K562 (cell line): ENCODE data around the gene ART4. TPM values are rescaled to one million over a fixed set of nuclear protein-coding genes. Genes with fewer than 3 reads are reported as not detected.

Experiments used
- BRF1 ChIP-seq: IDR thresholded peaks from 3 replicates; pipeline ENCODE4 v1.6.1; 2011; ENCODE audit warnings: borderline replicate concordance, mild to moderate bottlenecking; ENCODE audit not compliant: insufficient read length; ENCODE audit errors: extremely low read depth
- CBFA2T2 ChIP-seq: fragments of 450-650 bp; conservative IDR thresholded peaks from 2 replicates; pipeline ENCODE4 v1.6.1; 2017; ENCODE audit warnings: mild to moderate bottlenecking
- CEBPB ChIP-seq: fragments of 450-650 bp; IDR thresholded peaks from 2 replicates; pipeline ENCODE4 v1.6.1; 2016; ENCODE audit warnings: missing genetic modification characterization, missing compliant biosample characterization
- CREB1 ChIP-seq, 2 experiments: sonication (generic) in 1 of 2; formaldehyde crosslinking in 1 of 2; IDR thresholded peaks; 2 replicates each; pipeline versions ENCODE4 v1.6.1 to v1.8.0; 2012 to 2022; ENCODE audit warnings: inconsistent platforms in 1 of 2, mild to moderate bottlenecking in 1 of 2, missing genetic modification reagents in 1 of 2, moderate library complexity in 1 of 2
- HIVEP1 ChIP-seq: fragments of 250-450 bp; sonication (Bioruptor Pico); IDR thresholded peaks from 2 replicates; pipeline ENCODE4 v1.4.0; 2020; ENCODE audit warnings: mild to moderate bottlenecking
- NBN ChIP-seq: fragments of 450-650 bp; IDR thresholded peaks from 2 replicates; pipeline ENCODE4 v1.6.1; 2016; ENCODE audit warnings: low read depth, mild to moderate bottlenecking
- PYGO2 ChIP-seq: fragments of 450-650 bp; IDR thresholded peaks from 2 replicates; pipeline ENCODE4 v1.6.1; 2016; ENCODE audit warnings: mild to moderate bottlenecking, missing genetic modification characterization, moderate library complexity, missing compliant biosample characterization
- SAP30 ChIP-seq: fragments of 200-600 bp; sonication (generic); IDR thresholded peaks from 2 replicates; pipeline ENCODE4 v1.6.1; 2012; ENCODE audit warnings: borderline replicate concordance, low read depth, mild to moderate bottlenecking, moderate library complexity, low read length, control low read depth, inconsistent platforms; ENCODE audit not compliant: insufficient read depth, poor library complexity, severe bottlenecking
- SMARCA4 ChIP-seq: fragments of 450-650 bp; IDR thresholded peaks from 2 replicates; pipeline ENCODE4 v1.6.1; 2016
- ZNF347 ChIP-seq: fragments of 450-650 bp; formaldehyde crosslinking; IDR thresholded peaks from 2 replicates; pipeline ENCODE4 v1.4.0; 2020; ENCODE audit warnings: low read depth, mild to moderate bottlenecking, moderate library complexity
- ZNF431 ChIP-seq: sonication (generic); formaldehyde crosslinking; IDR thresholded peaks from 2 replicates; pipeline ENCODE4 v1.8.0; 2022; ENCODE audit warnings: mild to moderate bottlenecking, missing genetic modification reagents
- polyA plus RNA-seq, 8 experiments: library from polyadenylated mRNA; depleted of rRNA in 4 of 8; stranded (reverse) in 5 of 8; unstranded in 3 of 8; fragments of >200 nt; fragmentation: Nextera tagmentation in 2 of 8; fragmentation: Illumina TruSeq in 1 of 8; extraction: Ambion mirVana in 2 of 8; extraction: Trizol in 1 of 8; gene quantifications; 2 replicates each; pipeline versions ENCODE4 v1.2.1 to v1.2.3, GENCODE V29; 2011 to 2014; ENCODE audit warnings: inconsistent platforms in 1 of 8, missing spikeins in 1 of 8
- total RNA-seq, 7 experiments: library from RNA; depleted of rRNA in 6 of 7; stranded (reverse); fragments of >200 nt in 6 of 7; fragmentation: Illumina TruSeq in 2 of 7; extraction: Trizol in 2 of 7; gene quantifications; 2 replicates each; pipeline versions ENCODE4 v1.2.1 to v1.2.3, GENCODE V29; 2011 to 2021; ENCODE audit warnings: low replicate concordance in 1 of 7
- TF ChIP-seq, protein P1 (sequence below), 3 experiments: fragments of 200-800 bp in 1 of 3; sonication (Bioruptor generic) in 1 of 3; sonication (generic) in 1 of 3; formaldehyde crosslinking in 1 of 3; IDR thresholded peaks; 2 replicates each; pipeline versions ENCODE4 v1.6.1 to v1.8.0; 2016 to 2022; ENCODE audit warnings: mild to moderate bottlenecking in 2 of 3, missing compliant biosample characterization in 2 of 3, missing genetic modification characterization in 2 of 3, missing genetic modification reagents in 1 of 3
- TF ChIP-seq, protein P2 (sequence below): sonication (generic); formaldehyde crosslinking; IDR thresholded peaks from 2 replicates; pipeline ENCODE4 v1.8.0; 2023; ENCODE audit warnings: missing genetic modification reagents, mild to moderate bottlenecking, borderline replicate concordance
- TF ChIP-seq, protein P3 (sequence below): fragments of 450-650 bp; IDR thresholded peaks from 2 replicates; pipeline ENCODE4 v1.6.1; 2016
- TF ChIP-seq, protein P4 (sequence below): fragments of 250-450 bp; sonication (Bioruptor Pico); IDR thresholded peaks from 2 replicates; pipeline ENCODE4 v1.8.0; 2021; ENCODE audit warnings: mild to moderate bottlenecking, moderate library complexity

Gene ART4
- total and polyA plus RNA-seq, 9 of the 15 experiments (the other 6 are each of a cell fraction or from before 2014, with no cell fraction given): 0.07 TPM; not detected in 8

DNA sequence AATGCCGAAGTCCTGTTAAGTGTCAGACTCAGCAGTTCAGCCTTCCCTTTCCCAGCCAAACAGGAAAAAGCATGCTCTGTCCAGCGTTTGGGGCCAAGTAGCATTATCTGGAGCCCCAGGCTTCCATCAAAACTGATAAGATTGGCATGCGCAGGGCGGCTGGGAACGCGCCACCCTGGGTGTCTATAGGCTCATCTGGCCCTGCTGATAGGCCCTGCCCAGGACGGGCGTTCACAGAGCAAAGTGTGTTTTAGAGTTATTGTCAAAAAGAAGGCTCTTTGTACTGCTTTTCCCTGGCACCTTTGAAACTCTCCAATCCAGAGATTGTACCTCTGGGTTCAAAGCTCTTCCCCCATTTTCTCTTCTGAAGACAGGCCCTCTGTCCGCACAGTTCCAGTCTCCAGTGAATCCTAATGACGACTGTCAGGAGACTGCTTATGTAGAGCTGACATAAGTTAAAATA is at the start of gene ART4 (continued):
- TF ChIP-seq PYGO2 (no peak), NBN (no peak), CEBPB (tag) (no peak), CBFA2T2 (peak; percentile 76), ZNF347 (CRISPR knock-in tag) (no peak), BRF1 (no peak), ZNF431 (CRISPR knock-in tag) (no peak), SMARCA4 (peak; percentile 63; the same call in 1 of the 2 replicates), SAP30 (no peak), HIVEP1 (CRISPR knock-in tag) (no peak), CREB1 (IDR thresholded peaks at IDR 0.05) (no peak), CREB1 (CRISPR knock-in tag; IDR thresholded peaks at IDR 0.05) (no peak)
- TF ChIP-seq, protein P1, sequence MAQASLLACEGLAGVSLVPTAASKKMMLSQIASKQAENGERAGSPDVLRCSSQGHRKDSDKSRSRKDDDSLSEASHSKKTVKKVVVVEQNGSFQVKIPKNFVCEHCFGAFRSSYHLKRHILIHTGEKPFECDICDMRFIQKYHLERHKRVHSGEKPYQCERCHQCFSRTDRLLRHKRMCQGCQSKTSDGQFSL (CRISPR knock-in tag; IDR thresholded peaks at IDR 0.05): no peak
- TF ChIP-seq, protein P1 (tag; IDR thresholded peaks at IDR 0.05): no peak
- TF ChIP-seq, protein P2, sequence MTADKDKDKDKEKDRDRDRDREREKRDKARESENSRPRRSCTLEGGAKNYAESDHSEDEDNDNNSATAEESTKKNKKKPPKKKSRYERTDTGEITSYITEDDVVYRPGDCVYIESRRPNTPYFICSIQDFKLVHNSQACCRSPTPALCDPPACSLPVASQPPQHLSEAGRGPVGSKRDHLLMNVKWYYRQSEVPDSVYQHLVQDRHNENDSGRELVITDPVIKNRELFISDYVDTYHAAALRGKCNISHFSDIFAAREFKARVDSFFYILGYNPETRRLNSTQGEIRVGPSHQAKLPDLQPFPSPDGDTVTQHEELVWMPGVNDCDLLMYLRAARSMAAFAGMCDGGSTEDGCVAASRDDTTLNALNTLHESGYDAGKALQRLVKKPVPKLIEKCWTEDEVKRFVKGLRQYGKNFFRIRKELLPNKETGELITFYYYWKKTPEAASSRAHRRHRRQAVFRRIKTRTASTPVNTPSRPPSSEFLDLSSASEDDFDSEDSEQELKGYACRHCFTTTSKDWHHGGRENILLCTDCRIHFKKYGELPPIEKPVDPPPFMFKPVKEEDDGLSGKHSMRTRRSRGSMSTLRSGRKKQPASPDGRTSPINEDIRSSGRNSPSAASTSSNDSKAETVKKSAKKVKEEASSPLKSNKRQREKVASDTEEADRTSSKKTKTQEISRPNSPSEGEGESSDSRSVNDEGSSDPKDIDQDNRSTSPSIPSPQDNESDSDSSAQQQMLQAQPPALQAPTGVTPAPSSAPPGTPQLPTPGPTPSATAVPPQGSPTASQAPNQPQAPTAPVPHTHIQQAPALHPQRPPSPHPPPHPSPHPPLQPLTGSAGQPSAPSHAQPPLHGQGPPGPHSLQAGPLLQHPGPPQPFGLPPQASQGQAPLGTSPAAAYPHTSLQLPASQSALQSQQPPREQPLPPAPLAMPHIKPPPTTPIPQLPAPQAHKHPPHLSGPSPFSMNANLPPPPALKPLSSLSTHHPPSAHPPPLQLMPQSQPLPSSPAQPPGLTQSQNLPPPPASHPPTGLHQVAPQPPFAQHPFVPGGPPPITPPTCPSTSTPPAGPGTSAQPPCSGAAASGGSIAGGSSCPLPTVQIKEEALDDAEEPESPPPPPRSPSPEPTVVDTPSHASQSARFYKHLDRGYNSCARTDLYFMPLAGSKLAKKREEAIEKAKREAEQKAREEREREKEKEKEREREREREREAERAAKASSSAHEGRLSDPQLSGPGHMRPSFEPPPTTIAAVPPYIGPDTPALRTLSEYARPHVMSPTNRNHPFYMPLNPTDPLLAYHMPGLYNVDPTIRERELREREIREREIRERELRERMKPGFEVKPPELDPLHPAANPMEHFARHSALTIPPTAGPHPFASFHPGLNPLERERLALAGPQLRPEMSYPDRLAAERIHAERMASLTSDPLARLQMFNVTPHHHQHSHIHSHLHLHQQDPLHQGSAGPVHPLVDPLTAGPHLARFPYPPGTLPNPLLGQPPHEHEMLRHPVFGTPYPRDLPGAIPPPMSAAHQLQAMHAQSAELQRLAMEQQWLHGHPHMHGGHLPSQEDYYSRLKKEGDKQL (CRISPR knock-in tag): no peak
- TF ChIP-seq, protein P3, sequence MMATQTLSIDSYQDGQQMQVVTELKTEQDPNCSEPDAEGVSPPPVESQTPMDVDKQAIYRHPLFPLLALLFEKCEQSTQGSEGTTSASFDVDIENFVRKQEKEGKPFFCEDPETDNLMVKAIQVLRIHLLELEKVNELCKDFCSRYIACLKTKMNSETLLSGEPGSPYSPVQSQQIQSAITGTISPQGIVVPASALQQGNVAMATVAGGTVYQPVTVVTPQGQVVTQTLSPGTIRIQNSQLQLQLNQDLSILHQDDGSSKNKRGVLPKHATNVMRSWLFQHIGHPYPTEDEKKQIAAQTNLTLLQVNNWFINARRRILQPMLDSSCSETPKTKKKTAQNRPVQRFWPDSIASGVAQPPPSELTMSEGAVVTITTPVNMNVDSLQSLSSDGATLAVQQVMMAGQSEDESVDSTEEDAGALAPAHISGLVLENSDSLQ: peak; percentile 42
- TF ChIP-seq, protein P4, sequence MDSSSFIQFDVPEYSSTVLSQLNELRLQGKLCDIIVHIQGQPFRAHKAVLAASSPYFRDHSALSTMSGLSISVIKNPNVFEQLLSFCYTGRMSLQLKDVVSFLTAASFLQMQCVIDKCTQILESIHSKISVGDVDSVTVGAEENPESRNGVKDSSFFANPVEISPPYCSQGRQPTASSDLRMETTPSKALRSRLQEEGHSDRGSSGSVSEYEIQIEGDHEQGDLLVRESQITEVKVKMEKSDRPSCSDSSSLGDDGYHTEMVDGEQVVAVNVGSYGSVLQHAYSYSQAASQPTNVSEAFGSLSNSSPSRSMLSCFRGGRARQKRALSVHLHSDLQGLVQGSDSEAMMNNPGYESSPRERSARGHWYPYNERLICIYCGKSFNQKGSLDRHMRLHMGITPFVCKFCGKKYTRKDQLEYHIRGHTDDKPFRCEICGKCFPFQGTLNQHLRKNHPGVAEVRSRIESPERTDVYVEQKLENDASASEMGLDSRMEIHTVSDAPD (CRISPR knock-in tag): no peak
